NCI-H1930 (cell line): Measurements from ENCODE around the gene TSPAN14.

ENCODE experiments used
- DNase-seq, 2 experiments: peaks; one replicate each; lab custom pipeline; 2025; lab: John Stamatoyannopoulos, UW

TSPAN14 gene

GRCh38 chr10:80421707-80422536, 32.2 kb upstream of the TSPAN14 start:
- no peak for DNase-seq

- DNase-seq = no peak
Measured at GRCh38 chr10:80425901-80426300, 28.2 kb upstream of the TSPAN14 start.

GRCh38 chr10:80427541-80427940, 26.6 kb upstream of the TSPAN14 start:
- no peak for DNase-seq

GRCh38 chr10:80429521-80429973, 24.6 kb upstream of the TSPAN14 start:
- no peak for DNase-seq

- DNase-seq = no peak
Measured at GRCh38 chr10:80433134-80433533, 21.0 kb upstream of the TSPAN14 start.

- DNase-seq = no peak
Measured at GRCh38 chr10:80436446-80437098, 17.5 kb upstream of the TSPAN14 start.

- no peak for DNase-seq
Measured at GRCh38 chr10:80437227-80437626, 16.9 kb upstream of the TSPAN14 start.

GRCh38 chr10:80441831-80442230, 12.3 kb upstream of the TSPAN14 start:
- DNase-seq = no peak

GRCh38 chr10:80442879-80443278, 11.2 kb upstream of the TSPAN14 start:
- no peak for DNase-seq

GRCh38 chr10:80443531-80443974, 10.6 kb upstream of the TSPAN14 start:
- DNase-seq = no peak

GRCh38 chr10:80444124-80444523, 10.0 kb upstream of the TSPAN14 start:
- DNase-seq = no peak

GRCh38 chr10:80444646-80445319, 9.3 kb upstream of the TSPAN14 start:
- DNase-seq = peak in 1 of 2 experiments; percentile 0

- no peak for DNase-seq
Measured at GRCh38 chr10:80447436-80448190, 6.5 kb upstream of the TSPAN14 start.

GRCh38 chr10:80448209-80448942, 5.7 kb upstream of the TSPAN14 start:
- DNase-seq = no peak

- DNase-seq = no peak
Measured at GRCh38 chr10:80449520-80449919, 4.6 kb upstream of the TSPAN14 start.

GRCh38 chr10:80451132-80451531, 3.0 kb upstream of the TSPAN14 start:
- no peak for DNase-seq

GRCh38 chr10:80452069-80452468, 2.0 kb upstream of the TSPAN14 start:
- no peak for DNase-seq

- DNase-seq = no peak
Measured at GRCh38 chr10:80452640-80453039, 1.5 kb upstream of the TSPAN14 start.

- DNase-seq = no peak
Measured at GRCh38 chr10:80453056-80453841, 861 bp upstream of the TSPAN14 start.
